OCI-LY7 (cell line): ENCODE data around the gene FTCDNL1. TPM values are rescaled to one million over a fixed set of nuclear protein-coding genes. Genes with fewer than 3 reads are reported as not detected.

Experiments
- BruUV-seq: library from RNA; stranded (reverse); fragments of 400-500 nt; replicated peaks from 2 replicates; lab custom pipeline; 2021; lab: Mats Ljungman, UMichigan
- CTCF ChIA-PET: fragments of 300-600 bp; sonication (Branson Sonifier 250); formaldehyde crosslinking; loops from one replicate; lab custom pipeline; 2022; ENCODE audit warnings: antibody characterized with exemption; ENCODE audit not compliant: unreplicated experiment; lab: Charles Lee
- POLR2A ChIA-PET: fragments of 300-600 bp; sonication (Branson Sonifier 250); formaldehyde crosslinking; loops from one replicate; lab custom pipeline; 2022; ENCODE audit warnings: antibody characterized with exemption; lab: Charles Lee
- DNase-seq: peaks from one replicate; pipeline ENCODE4 v3.0.0-alpha.2; 2015; ENCODE audit warnings: low spot score
- H2AFZ ChIP-seq: fragments of 200-600 bp; sonication (generic), shearing (Covaris generic); 2 replicates; pipeline ENCODE4 v1.6.1; 2014; ENCODE audit warnings: mild to moderate bottlenecking, antibody characterized with exemption, low read length, moderate library complexity
- H3K27ac ChIP-seq: fragments of 200-600 bp; sonication (generic); 2 replicates; pipeline ENCODE4 v1.5.1; 2014; ENCODE audit warnings: mixed run types, low read depth, mild to moderate bottlenecking, moderate library complexity, low read length, inconsistent platforms; ENCODE audit not compliant: poor library complexity, severe bottlenecking
- H3K36me3 ChIP-seq: fragments of 200-600 bp; sonication (generic); 2 replicates; pipeline ENCODE4 v1.6.1; 2014; ENCODE audit warnings: mild to moderate bottlenecking, antibody characterized with exemption, low read length, moderate library complexity, mixed read lengths; ENCODE audit not compliant: insufficient read depth
- H3K4me1 ChIP-seq: fragments of 200-600 bp; sonication (generic); 2 replicates; pipeline ENCODE4 v1.5.1; 2014; ENCODE audit warnings: mild to moderate bottlenecking, low read length; ENCODE audit not compliant: insufficient read depth, poor library complexity, severe bottlenecking
- H3K4me2 ChIP-seq: fragments of 200-600 bp; sonication (generic); 2 replicates; pipeline ENCODE4 v1.6.1; 2014; ENCODE audit warnings: mild to moderate bottlenecking, low read length
- H3K4me3 ChIP-seq: fragments of 200-600 bp; sonication (generic); 2 replicates; pipeline ENCODE4 v1.5.1; 2014; ENCODE audit warnings: mild to moderate bottlenecking, low read depth, low read length; ENCODE audit not compliant: poor library complexity, severe bottlenecking
- H3K79me2 ChIP-seq: fragments of 200-600 bp; sonication (generic); 2 replicates; pipeline ENCODE4 v1.6.1; 2016; ENCODE audit warnings: low read depth, mild to moderate bottlenecking, low read length, moderate library complexity, mixed read lengths; ENCODE audit not compliant: insufficient read depth
- H3K9me2 ChIP-seq: fragments of 200-600 bp; sonication (generic); 2 replicates; pipeline ENCODE4 v1.6.1; 2016; ENCODE audit warnings: mild to moderate bottlenecking, low read length, mixed read lengths; ENCODE audit not compliant: insufficient read depth
- H3K9me3 ChIP-seq: fragments of 200-600 bp; sonication (generic); 2 replicates; pipeline ENCODE4 v1.6.1; 2014; ENCODE audit warnings: mild to moderate bottlenecking, mixed run types, low read length, mixed read lengths
- H4K20me1 ChIP-seq: fragments of 200-600 bp; sonication (generic); 2 replicates; pipeline ENCODE4 v1.6.1; 2014; ENCODE audit warnings: mild to moderate bottlenecking, antibody characterized with exemption, low read length, moderate library complexity, mixed read lengths; ENCODE audit not compliant: insufficient read depth
- CTCF ChIP-seq: fragments of 200-600 bp; sonication (generic); conservative IDR thresholded peaks from 2 replicates; pipeline ENCODE4 v1.5.1; 2014; ENCODE audit warnings: mild to moderate bottlenecking, antibody characterized with exemption, low read length, moderate library complexity, mixed read lengths
- EZH2phosphoT487 ChIP-seq: fragments of 200-600 bp; sonication (generic); IDR thresholded peaks from 2 replicates; pipeline ENCODE4 v1.6.1; 2018; ENCODE audit warnings: low read depth, borderline replicate concordance, mild to moderate bottlenecking, mixed run types, antibody characterized with exemption, low read length, moderate library complexity, mixed read lengths
- intact Hi-C: fragments of 100-400 bp; cut with micrococcal nuclease; formaldehyde crosslinking; loops from one replicate; pipeline ENCODE4 v1.10.0; 2022; ENCODE audit not compliant: unreplicated experiment
- total RNA-seq, 2 experiments: library from RNA; depleted of rRNA in 1 of 2; stranded (reverse); fragments of >200 nt in 1 of 2; shearing (Covaris generic) in 1 of 2; gene quantifications; 2 replicates each; pipeline ENCODE4 v1.2.3, GENCODE V29; 2014 to 2022

The FTCDNL1 gene
- total RNA-seq, 2 experiments from 2014 or later, result 0.40 to 0.54 TPM

DNA sequence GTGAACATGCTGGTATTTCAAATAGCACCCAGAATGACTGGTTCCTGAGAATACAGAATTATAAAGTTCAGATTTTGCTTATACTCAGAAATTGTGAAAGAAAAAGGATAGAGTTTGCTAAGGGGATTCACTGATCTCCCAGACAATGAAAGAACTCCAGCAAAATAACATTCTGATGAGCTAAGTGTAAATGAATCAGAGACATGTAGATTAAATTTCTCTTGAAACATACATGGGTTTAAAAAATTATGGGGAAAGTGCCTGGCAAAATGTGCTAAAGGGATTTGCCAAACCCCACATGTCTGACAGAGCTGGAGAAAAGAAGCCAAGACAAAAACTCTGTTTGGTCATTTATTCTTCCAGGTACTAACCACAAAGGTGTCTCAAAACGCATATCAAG lies 116.3 kb downstream of the FTCDNL1 start:
- no TSS peak for BruUV-seq
- H3K36me3 ChIP-seq, result no peaks in the 10 kb centered on the region
- DNase-seq, result no peak
- no peaks in the 10 kb centered on the region for H3K9me2 ChIP-seq
- H3K4me1 ChIP-seq, result no peaks in the 10 kb centered on the region
- H3K27ac ChIP-seq, result no peak overlapping the region
- H2AFZ ChIP-seq, result no peak overlapping the region
- H4K20me1 ChIP-seq, result no peaks in the 10 kb centered on the region
- H3K4me3 ChIP-seq, result no peak overlapping the region
- TF ChIP-seq CTCF (no peak), EZH2phosphoT487 (no peak)
- intact Hi-C loops, result no loop called here
- no peak overlapping the region for H3K4me2 ChIP-seq
- no peaks in the 10 kb centered on the region for H3K9me3 ChIP-seq
- CTCF ChIA-PET, result no interaction called here
- H3K79me2 ChIP-seq, result no peaks in the 10 kb centered on the region
- POLR2A ChIA-PET, result interaction anchor here (0.7 to 1.1 kb wide), 2 partner anchors 216 to 617 kb away, joined by 4 to 5 read pairs; no protein-coding TSS in a partner anchor

GRCh38 chr2:199734011-199734410 lies 117.0 kb downstream of the FTCDNL1 start:
- Histone ChIP-seq H3K9me2 (no peaks in the 10 kb centered on the region), H3K9me3 (no peaks in the 10 kb centered on the region), H3K79me2 (no peaks in the 10 kb centered on the region), H3K27ac (no peak overlapping the region), H3K4me2 (no peak overlapping the region), H3K4me3 (no peak overlapping the region), H3K36me3 (no peaks in the 10 kb centered on the region), H4K20me1 (no peaks in the 10 kb centered on the region), H2AFZ (no peak overlapping the region), H3K4me1 (no peaks in the 10 kb centered on the region)
- ChIA-PET CTCF (no interaction called here), POLR2A (no interaction called here)
- DNase-seq, result no peak
- intact Hi-C loops, result no loop called here
- no TSS peak for BruUV-seq
- TF ChIP-seq EZH2phosphoT487 (no peak), CTCF (no peak)

DNA sequence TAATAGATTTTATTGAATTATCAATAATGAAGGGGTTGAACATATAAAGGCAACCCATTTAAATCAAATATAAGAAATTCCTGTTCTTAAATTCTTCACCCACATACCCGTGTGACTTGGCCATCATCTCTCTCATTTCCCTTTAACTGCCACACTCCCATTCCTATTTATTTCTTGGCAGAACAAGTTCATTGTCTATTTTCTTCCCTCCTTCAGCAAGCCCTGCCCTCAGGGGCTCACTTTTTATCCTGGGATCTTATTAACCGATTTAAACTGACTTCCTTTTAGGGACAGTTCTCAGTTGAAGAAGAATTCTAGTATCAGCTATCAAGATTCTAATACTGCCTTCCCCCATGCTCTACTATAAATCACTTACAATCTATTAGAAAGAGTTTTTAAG lies 123.2 kb downstream of the FTCDNL1 start:
- Histone ChIP-seq H3K27ac (no peak overlapping the region), H3K9me3 (no peaks in the 10 kb centered on the region), H3K9me2 (no peaks in the 10 kb centered on the region), H3K4me1 (no peaks in the 10 kb centered on the region), H2AFZ (no peak overlapping the region), H3K36me3 (no peaks in the 10 kb centered on the region), H3K79me2 (no peaks in the 10 kb centered on the region), H3K4me2 (no peak overlapping the region), H3K4me3 (no peak overlapping the region), H4K20me1 (no peaks in the 10 kb centered on the region)
- ChIA-PET CTCF (no interaction called here), POLR2A (no interaction called here)
- no TSS peak for BruUV-seq
- DNase-seq, result no peak
- intact Hi-C loops, result no loop called here
- no peak for TF ChIP-seq EZH2phosphoT487
- no peak for TF ChIP-seq CTCF
